GM10266 (cell line): ENCODE results near the gene CCDC18.

ENCODE experiments used
- DNase-seq: peaks from one replicate; pipeline ENCODE4 v3.0.0; 2012; ENCODE audit errors: extremely low spot score
- CTCF ChIP-seq: IDR thresholded peaks from 2 replicates; pipeline ENCODE4 v1.5.1; 2012; ENCODE audit warnings: mild to moderate bottlenecking, low read depth; ENCODE audit not compliant: control insufficient read depth, insufficient read depth; ENCODE audit errors: missing control alignments

Gene CCDC18

DNA sequence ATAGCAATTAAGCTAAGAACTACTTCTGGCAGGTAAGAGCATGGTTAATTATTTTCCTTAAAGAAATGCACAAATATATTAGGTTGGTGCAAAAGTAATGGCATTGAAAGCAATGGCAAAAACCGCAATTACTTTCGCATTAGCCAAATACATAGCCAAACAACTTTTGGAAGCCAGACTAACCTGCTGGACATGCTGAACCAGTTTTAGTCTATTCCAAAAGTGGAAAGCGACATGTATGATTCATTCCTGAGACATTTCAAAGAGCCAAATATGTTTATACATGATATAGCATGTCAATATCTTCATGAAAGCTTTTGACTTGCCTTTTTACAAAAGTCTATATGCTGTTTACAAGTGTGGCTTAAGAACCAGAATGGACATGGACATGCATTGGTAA, 141.8 kb downstream of the CCDC18 start:
- TF ChIP-seq CTCF, result no peak
- DNase-seq, result no peak

DNA sequence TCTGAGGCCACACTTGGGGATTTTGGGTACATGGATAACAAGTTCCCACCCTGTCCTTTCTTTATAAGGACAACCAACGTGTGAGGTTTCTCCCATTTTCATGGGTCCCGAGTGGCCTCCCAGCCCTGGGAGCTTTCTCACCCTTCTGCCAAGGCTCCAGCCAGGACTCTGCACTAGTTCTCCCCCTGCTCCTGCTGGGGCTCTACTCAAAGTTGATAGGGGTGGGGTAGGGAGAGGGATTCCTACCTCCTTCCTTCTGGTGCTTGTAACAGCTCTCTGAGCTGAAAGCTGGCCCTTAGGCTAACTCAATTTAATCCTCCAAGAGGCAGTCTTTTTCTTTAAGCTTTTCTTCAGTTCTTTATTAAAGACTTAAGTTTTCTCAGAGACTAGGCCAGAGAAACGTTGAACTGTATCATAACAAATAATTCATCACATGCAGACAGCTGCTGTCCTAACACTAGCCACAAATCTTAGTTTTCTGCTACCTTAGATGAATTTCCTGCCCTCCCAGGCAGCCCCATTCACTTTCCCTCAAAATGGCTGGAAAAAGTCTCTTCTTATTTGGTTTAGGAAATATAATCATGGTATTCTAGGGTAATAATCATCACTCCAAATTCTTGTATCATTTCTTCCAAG, 142.8 kb downstream of the CCDC18 start:
- no peak for TF ChIP-seq CTCF
- DNase-seq, result no peak

- DNase-seq, result no peak
- TF ChIP-seq CTCF, result no peak
Observed at GRCh38 chr1:93324486-93325464, 144.3 kb downstream of the CCDC18 start.
